Activated T-helper 17 cell treated with anti-CD3 and anti-CD28 coated beads, Interleukin-2, amount 50 U/mL, for 72 hours (primary cell): ENCODE measurements around the gene ATF6B. TPM values are rescaled to one million over a fixed set of nuclear protein-coding genes. Genes with fewer than 3 reads are reported as not detected.

ENCODE experiments used
- total RNA-seq, 2 donors: library from RNA; stranded (reverse); gene quantifications; one replicate each; pipeline ENCODE4 v1.2.3, GENCODE V29; 2022

Gene ATF6B
- total RNA-seq, 2 donors from 2014 or later: 73.4 to 99.9 TPM

Other genes with a start within 250 kb of the ATF6B start
- gene SLC44A4, start 249.2 kb downstream of the ATF6B start, total RNA-seq: under 1 TPM in 1 of 2 donors, not detected in 1; 0.39 TPM
- 10 to 100 TPM; 41.2 to 55.3 TPM for gene EHMT2, start 230.5 kb downstream of the ATF6B start, total RNA-seq
- gene ZBTB12, start 226.2 kb downstream of the ATF6B start, total RNA-seq: 1 to 10 TPM; 1.6 to 3.0 TPM
- gene C2, start 200.5 kb downstream of the ATF6B start, total RNA-seq: 1 to 10 TPM in 1 of 2 donors, under 1 TPM in 1; 0.58 to 4.7 TPM
- gene CFB, start 182.2 kb downstream of the ATF6B start, total RNA-seq: 1 to 10 TPM in 1 of 2 donors, not detected in 1; 1.5 TPM
- 10 to 100 TPM; 50.3 to 63.6 TPM for gene NELFE, start 169.3 kb downstream of the ATF6B start, total RNA-seq
- gene SKIC2, start 169.1 kb downstream of the ATF6B start, total RNA-seq: 10 to 100 TPM; 86.5 to 92.9 TPM
- 10 to 100 TPM; 14.9 to 16.9 TPM for gene DXO, start 156.1 kb downstream of the ATF6B start, total RNA-seq
- gene C4A, start 146.2 kb downstream of the ATF6B start, total RNA-seq: 1 to 10 TPM; 6.5 to 6.9 TPM
- gene C4B, start 113.5 kb downstream of the ATF6B start, total RNA-seq: 1 to 10 TPM; 5.9 to 6.1 TPM
- under 1 TPM; 0.16 to 0.91 TPM for gene CYP21A2, start 89.8 kb downstream of the ATF6B start, total RNA-seq
- 10 to 100 TPM in 1 of 2 donors, 1 to 10 TPM in 1; 7.2 to 26.8 TPM for gene TNXB, start 18.9 kb downstream of the ATF6B start, total RNA-seq
- 1 to 10 TPM; 7.4 to 9.3 TPM for gene FKBPL, start 2.0 kb upstream of the ATF6B start, total RNA-seq
- under 1 TPM; 0.17 to 0.29 TPM for gene PRRT1, start 23.7 kb upstream of the ATF6B start, total RNA-seq
- gene PPT2, start 25.9 kb upstream of the ATF6B start, total RNA-seq: 10 to 100 TPM; 10.5 to 18.0 TPM
- 10 to 100 TPM in 1 of 2 donors, 1 to 10 TPM in 1; 6.7 to 10.1 TPM for gene EGFL8, start 36.3 kb upstream of the ATF6B start, total RNA-seq
- gene AGPAT1, start 47.8 kb upstream of the ATF6B start, total RNA-seq: 10 to 100 TPM; 26.8 to 37.5 TPM
- 10 to 100 TPM; 46.0 to 64.5 TPM for gene RNF5, start 50.2 kb upstream of the ATF6B start, total RNA-seq
- 10 to 100 TPM; 19.3 to 50.2 TPM for gene AGER, start 56.0 kb upstream of the ATF6B start, total RNA-seq
- gene PBX2, start 62.0 kb upstream of the ATF6B start, total RNA-seq: 100 to 1,000 TPM in 1 of 2 donors, 10 to 100 TPM in 1; 53.0 to 135 TPM
- 100 to 1,000 TPM; 136 to 227 TPM for gene GPSM3, start 64.4 kb upstream of the ATF6B start, total RNA-seq
- gene NOTCH4, start 95.8 kb upstream of the ATF6B start, total RNA-seq: 1 to 10 TPM in 1 of 2 donors, under 1 TPM in 1; 0.73 to 2.3 TPM
- not detected for gene TSBP1, start 243.7 kb upstream of the ATF6B start, total RNA-seq